Hematopoietic multipotent progenitor cell treated with erythropoietin and hydrocortisone succinate and interleukin-3 and kit ligand, for 8 days (in vitro differentiated cells): ENCODE measurements around the gene MMP7.

ENCODE experiments used
- DNase-seq: peaks from one replicate; pipeline ENCODE4 v3.0.0-alpha.2; 2015

Gene MMP7

GRCh38 chr11:102493524-102493923 is 37.0 kb downstream of the MMP7 start:
- DNase-seq: no peak

- DNase-seq: no peak
These were observed 38.6 kb downstream of the MMP7 start for GRCh38 chr11:102491969-102492368.

- no peak for DNase-seq
These were observed 41.1 kb downstream of the MMP7 start for GRCh38 chr11:102489186-102490145.

GRCh38 chr11:102488208-102488607 is 42.3 kb downstream of the MMP7 start:
- DNase-seq: no peak

- no peak for DNase-seq
These were observed 43.3 kb downstream of the MMP7 start for GRCh38 chr11:102487214-102487613.

GRCh38 chr11:102486584-102486983 is 44.0 kb downstream of the MMP7 start:
- no peak for DNase-seq

GRCh38 chr11:102485095-102485722 is 45.3 kb downstream of the MMP7 start:
- no peak for DNase-seq

GRCh38 chr11:102482433-102482832 is 48.1 kb downstream of the MMP7 start:
- DNase-seq: no peak

GRCh38 chr11:102479733-102480132 is 50.8 kb downstream of the MMP7 start:
- no peak for DNase-seq

GRCh38 chr11:102478673-102479299 is 51.8 kb downstream of the MMP7 start:
- DNase-seq: no peak

- DNase-seq: peak; percentile 54
These were observed 53.7 kb downstream of the MMP7 start for GRCh38 chr11:102476812-102477211.

- no peak for DNase-seq
These were observed 54.5 kb downstream of the MMP7 start for GRCh38 chr11:102476069-102476468.

GRCh38 chr11:102473543-102473942 is 57.0 kb downstream of the MMP7 start:
- no peak for DNase-seq

- no peak for DNase-seq
These were observed 58.4 kb downstream of the MMP7 start for GRCh38 chr11:102472127-102472526.

GRCh38 chr11:102471474-102471873 is 59.1 kb downstream of the MMP7 start:
- DNase-seq: no peak
